ENCODE measurements around the gene KAZN.

The KAZN gene

DNA sequence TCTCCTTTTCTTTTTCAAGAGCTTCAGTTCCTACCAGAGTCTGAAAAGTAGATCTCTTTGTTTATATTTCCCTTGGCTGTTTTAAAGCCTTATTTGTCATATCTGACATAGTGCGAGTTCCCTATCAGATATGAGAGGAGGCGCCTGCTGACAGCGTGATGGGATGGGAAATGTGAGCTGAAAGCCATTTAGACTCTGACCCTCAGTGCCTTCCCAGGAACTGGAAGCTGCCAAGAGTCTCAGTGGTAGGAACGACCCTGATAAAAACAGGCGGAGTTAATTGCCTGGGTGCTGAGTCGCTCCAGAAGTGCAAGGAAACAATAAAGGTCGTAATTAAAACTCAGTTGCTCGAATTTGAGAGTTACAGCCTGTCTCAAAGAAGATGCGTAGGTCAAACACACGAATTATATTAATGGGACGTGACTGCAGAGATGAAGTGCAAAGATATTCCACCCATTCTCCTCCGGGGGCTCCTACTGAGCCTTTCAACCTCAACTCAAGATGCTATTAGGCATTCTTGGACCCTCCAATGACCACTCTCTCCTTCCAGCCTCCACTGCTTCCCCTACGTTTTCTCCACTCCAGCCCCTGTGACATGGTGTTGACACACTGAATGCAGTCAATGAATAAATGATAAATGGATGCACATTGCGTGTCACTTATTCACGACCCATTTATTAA is 84.6 kb downstream of the KAZN start:
- Histone ChIP-seq H3K9ac (ENCODE audit: low read depth in 1 of 2, low read length in 2 of 2) (no peak overlapping the region), H3K27ac (ENCODE audit: low read depth in 2 of 2, low read length in 2 of 2) (no peak overlapping the region), H3K4me1 (ENCODE audit: control insufficient read depth in 2 of 2, insufficient read depth in 2 of 2, low read length in 2 of 2) (no peaks in the 10 kb centered on the region), H3K36me3 (ENCODE audit: control insufficient read depth in 2 of 2, insufficient read depth in 2 of 2, low read length in 2 of 2) (no peaks in the 10 kb centered on the region), H3K9me3 (ENCODE audit: control insufficient read depth in 2 of 2, low read length in 2 of 2) (no peaks in the 10 kb centered on the region), H3K27me3 (ENCODE audit: control insufficient read depth in 2 of 2, insufficient read depth in 2 of 2, low read length in 2 of 2) (no peaks in the 10 kb centered on the region), H3K4me3 (ENCODE audit: low read length in 2 of 2) (no peak overlapping the region)

- Histone ChIP-seq H3K27ac (ENCODE audit: low read depth in 2 of 2, low read length in 2 of 2) (no peak overlapping the region), H3K9me3 (ENCODE audit: control insufficient read depth in 2 of 2, low read length in 2 of 2) (no peaks in the 10 kb centered on the region), H3K4me1 (ENCODE audit: control insufficient read depth in 2 of 2, insufficient read depth in 2 of 2, low read length in 2 of 2) (no peaks in the 10 kb centered on the region), H3K36me3 (ENCODE audit: control insufficient read depth in 2 of 2, insufficient read depth in 2 of 2, low read length in 2 of 2) (no peaks in the 10 kb centered on the region), H3K27me3 (ENCODE audit: control insufficient read depth in 2 of 2, insufficient read depth in 2 of 2, low read length in 2 of 2) (no peaks in the 10 kb centered on the region), H3K9ac (ENCODE audit: low read depth in 1 of 2, low read length in 2 of 2) (no peak overlapping the region), H3K4me3 (ENCODE audit: low read length in 2 of 2) (no peak overlapping the region)
Measured at GRCh38 chr1:14685078-14685477, 86.6 kb downstream of the KAZN start.

DNA sequence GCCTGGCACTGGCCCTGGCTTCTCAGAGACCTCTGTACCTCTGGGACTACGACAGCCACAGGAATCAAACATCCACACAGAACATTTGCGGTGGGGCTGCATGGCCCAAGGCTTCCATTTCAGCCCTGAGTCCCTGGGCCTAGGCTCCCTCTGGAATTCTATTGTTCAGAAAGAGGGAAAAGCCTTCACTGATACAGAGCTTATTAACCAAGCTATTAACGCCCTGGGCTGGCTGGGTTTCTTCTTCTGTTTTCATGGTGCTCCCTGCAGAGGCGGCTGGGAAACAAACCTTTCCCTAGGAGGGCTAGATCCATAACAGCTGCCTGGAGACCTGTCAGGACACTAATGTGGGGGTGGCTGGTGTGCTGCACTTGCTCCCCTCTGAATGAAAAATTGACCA is 88.2 kb downstream of the KAZN start:
- Histone ChIP-seq H3K27me3 (ENCODE audit: control insufficient read depth in 2 of 2, insufficient read depth in 2 of 2, low read length in 2 of 2) (no peaks in the 10 kb centered on the region), H3K9me3 (ENCODE audit: control insufficient read depth in 2 of 2, low read length in 2 of 2) (no peaks in the 10 kb centered on the region), H3K4me3 (ENCODE audit: low read length in 2 of 2) (no peak overlapping the region), H3K27ac (ENCODE audit: low read depth in 2 of 2, low read length in 2 of 2) (no peak overlapping the region), H3K4me1 (ENCODE audit: control insufficient read depth in 2 of 2, insufficient read depth in 2 of 2, low read length in 2 of 2) (no peaks in the 10 kb centered on the region), H3K36me3 (ENCODE audit: control insufficient read depth in 2 of 2, insufficient read depth in 2 of 2, low read length in 2 of 2) (no peaks in the 10 kb centered on the region), H3K9ac (ENCODE audit: low read depth in 1 of 2, low read length in 2 of 2) (no peak overlapping the region)

- Histone ChIP-seq H3K9ac (ENCODE audit: low read depth in 1 of 2, low read length in 2 of 2) (no peak overlapping the region), H3K27ac (ENCODE audit: low read depth in 2 of 2, low read length in 2 of 2) (no peak overlapping the region), H3K27me3 (ENCODE audit: control insufficient read depth in 2 of 2, insufficient read depth in 2 of 2, low read length in 2 of 2) (no peaks in the 10 kb centered on the region), H3K36me3 (ENCODE audit: control insufficient read depth in 2 of 2, insufficient read depth in 2 of 2, low read length in 2 of 2) (no peaks in the 10 kb centered on the region), H3K9me3 (ENCODE audit: control insufficient read depth in 2 of 2, low read length in 2 of 2) (no peaks in the 10 kb centered on the region), H3K4me3 (ENCODE audit: low read length in 2 of 2) (no peak overlapping the region), H3K4me1 (ENCODE audit: control insufficient read depth in 2 of 2, insufficient read depth in 2 of 2, low read length in 2 of 2) (no peaks in the 10 kb centered on the region)
Measured at GRCh38 chr1:14687147-14687546, 88.7 kb downstream of the KAZN start.

DNA sequence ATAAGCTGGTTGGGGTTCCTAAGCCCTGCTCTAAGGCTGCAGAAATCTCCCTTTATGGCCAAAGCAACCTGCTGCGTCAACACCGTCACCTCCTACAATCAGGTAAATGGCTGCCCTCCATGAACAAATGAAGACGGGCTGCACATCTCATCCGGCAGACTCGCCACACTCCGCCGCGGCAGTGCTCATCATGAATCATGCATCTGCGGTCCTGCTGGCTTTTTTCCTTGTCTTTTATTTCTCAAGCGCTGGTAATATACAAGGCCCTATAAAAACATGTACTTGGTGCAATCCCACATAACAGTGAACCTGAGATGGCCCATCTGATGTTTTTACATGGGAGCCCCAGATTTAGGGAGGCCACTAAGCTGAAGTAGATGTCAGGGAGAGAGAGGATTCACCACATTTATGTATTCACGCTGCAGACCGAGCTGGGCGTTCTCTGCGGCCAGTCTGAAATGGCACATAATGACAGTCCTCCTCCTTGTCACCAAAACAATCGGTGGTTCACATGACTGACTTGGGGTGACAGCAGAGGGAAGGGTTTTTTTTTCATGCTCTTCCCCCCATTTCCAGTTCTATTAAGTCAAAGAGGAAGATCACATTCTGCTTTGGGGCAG is 91.6 kb downstream of the KAZN start:
- Histone ChIP-seq H3K4me3 (ENCODE audit: low read length in 2 of 2) (no peak overlapping the region), H3K27me3 (ENCODE audit: control insufficient read depth in 2 of 2, insufficient read depth in 2 of 2, low read length in 2 of 2) (no peaks in the 10 kb centered on the region), H3K27ac (ENCODE audit: low read depth in 2 of 2, low read length in 2 of 2) (no peak overlapping the region), H3K9me3 (ENCODE audit: control insufficient read depth in 2 of 2, low read length in 2 of 2) (no peaks in the 10 kb centered on the region), H3K4me1 (ENCODE audit: control insufficient read depth in 2 of 2, insufficient read depth in 2 of 2, low read length in 2 of 2) (no peaks in the 10 kb centered on the region), H3K9ac (ENCODE audit: low read depth in 1 of 2, low read length in 2 of 2) (no peak overlapping the region), H3K36me3 (ENCODE audit: control insufficient read depth in 2 of 2, insufficient read depth in 2 of 2, low read length in 2 of 2) (no peaks in the 10 kb centered on the region)

DNA sequence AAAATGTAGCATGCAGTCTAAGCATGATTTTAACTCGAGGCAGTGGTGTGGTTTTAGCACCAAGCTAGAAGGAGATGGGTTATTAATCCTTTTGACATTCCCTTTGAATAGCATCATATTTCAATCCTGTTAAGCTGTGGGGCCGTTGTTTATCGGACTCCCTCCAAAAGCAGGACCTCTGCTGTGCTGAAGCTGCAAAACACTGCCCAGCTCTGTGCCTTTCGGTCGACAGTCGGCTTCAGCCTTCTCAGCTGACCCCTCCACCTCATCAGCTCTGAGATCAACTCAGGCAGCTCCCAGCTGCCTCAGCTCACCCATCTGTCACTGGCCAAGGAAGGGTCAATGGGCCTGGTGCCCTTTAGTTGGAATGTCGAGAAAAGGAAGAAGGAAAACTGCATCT is 95.5 kb downstream of the KAZN start:
- Histone ChIP-seq H3K9ac (ENCODE audit: low read depth in 1 of 2, low read length in 2 of 2) (no peak overlapping the region), H3K9me3 (ENCODE audit: control insufficient read depth in 2 of 2, low read length in 2 of 2) (no peaks in the 10 kb centered on the region), H3K27me3 (ENCODE audit: control insufficient read depth in 2 of 2, insufficient read depth in 2 of 2, low read length in 2 of 2) (no peaks in the 10 kb centered on the region), H3K4me3 (ENCODE audit: low read length in 2 of 2) (no peak overlapping the region), H3K36me3 (ENCODE audit: control insufficient read depth in 2 of 2, insufficient read depth in 2 of 2, low read length in 2 of 2) (no peaks in the 10 kb centered on the region), H3K27ac (ENCODE audit: low read depth in 2 of 2, low read length in 2 of 2) (no peak overlapping the region), H3K4me1 (ENCODE audit: control insufficient read depth in 2 of 2, insufficient read depth in 2 of 2, low read length in 2 of 2) (no peaks in the 10 kb centered on the region)

GRCh38 chr1:14694589-14694988 is 96.1 kb downstream of the KAZN start:
- Histone ChIP-seq H3K27ac (ENCODE audit: low read depth in 2 of 2, low read length in 2 of 2) (no peak overlapping the region), H3K9ac (ENCODE audit: low read depth in 1 of 2, low read length in 2 of 2) (no peak overlapping the region), H3K36me3 (ENCODE audit: control insufficient read depth in 2 of 2, insufficient read depth in 2 of 2, low read length in 2 of 2) (no peaks in the 10 kb centered on the region), H3K27me3 (ENCODE audit: control insufficient read depth in 2 of 2, insufficient read depth in 2 of 2, low read length in 2 of 2) (no peaks in the 10 kb centered on the region), H3K4me3 (ENCODE audit: low read length in 2 of 2) (no peak overlapping the region), H3K4me1 (ENCODE audit: control insufficient read depth in 2 of 2, insufficient read depth in 2 of 2, low read length in 2 of 2) (no peaks in the 10 kb centered on the region), H3K9me3 (ENCODE audit: control insufficient read depth in 2 of 2, low read length in 2 of 2) (no peaks in the 10 kb centered on the region)

GRCh38 chr1:14696761-14697160 is 98.3 kb downstream of the KAZN start:
- Histone ChIP-seq H3K9me3 (ENCODE audit: control insufficient read depth in 2 of 2, low read length in 2 of 2) (no peaks in the 10 kb centered on the region), H3K27me3 (ENCODE audit: control insufficient read depth in 2 of 2, insufficient read depth in 2 of 2, low read length in 2 of 2) (no peaks in the 10 kb centered on the region), H3K9ac (ENCODE audit: low read depth in 1 of 2, low read length in 2 of 2) (no peak overlapping the region), H3K4me1 (ENCODE audit: control insufficient read depth in 2 of 2, insufficient read depth in 2 of 2, low read length in 2 of 2) (peaks cover 0 to 3% of the 10 kb centered on the region in 2 donors), H3K36me3 (ENCODE audit: control insufficient read depth in 2 of 2, insufficient read depth in 2 of 2, low read length in 2 of 2) (no peaks in the 10 kb centered on the region), H3K27ac (ENCODE audit: low read depth in 2 of 2, low read length in 2 of 2) (no peak overlapping the region), H3K4me3 (ENCODE audit: low read length in 2 of 2) (no peak overlapping the region)

DNA sequence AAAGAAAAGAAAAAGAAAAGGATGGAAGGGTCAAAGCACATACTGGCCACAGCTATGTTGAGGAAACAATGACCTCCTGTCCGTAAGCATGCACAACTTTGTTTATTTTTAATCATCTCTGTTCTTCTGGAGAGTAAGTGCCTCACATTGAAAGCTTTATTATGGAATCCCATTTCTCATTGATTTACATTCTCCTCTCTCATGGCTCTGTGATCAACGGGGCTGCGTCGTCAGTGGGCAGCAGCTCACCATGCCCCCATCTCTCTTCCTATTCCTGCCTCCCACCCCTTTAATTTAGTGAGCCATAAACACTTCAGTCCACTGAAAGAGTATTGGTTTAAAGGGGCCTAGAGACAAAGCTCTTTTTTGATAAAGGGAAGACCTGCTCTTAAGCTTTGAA is 98.9 kb downstream of the KAZN start:
- Histone ChIP-seq H3K9ac (ENCODE audit: low read depth in 1 of 2, low read length in 2 of 2) (no peak overlapping the region), H3K27me3 (ENCODE audit: control insufficient read depth in 2 of 2, insufficient read depth in 2 of 2, low read length in 2 of 2) (no peaks in the 10 kb centered on the region), H3K27ac (ENCODE audit: low read depth in 2 of 2, low read length in 2 of 2) (no peak overlapping the region), H3K36me3 (ENCODE audit: control insufficient read depth in 2 of 2, insufficient read depth in 2 of 2, low read length in 2 of 2) (no peaks in the 10 kb centered on the region), H3K4me1 (ENCODE audit: control insufficient read depth in 2 of 2, insufficient read depth in 2 of 2, low read length in 2 of 2) (peaks cover 0 to 3% of the 10 kb centered on the region in 2 donors), H3K9me3 (ENCODE audit: control insufficient read depth in 2 of 2, low read length in 2 of 2) (no peaks in the 10 kb centered on the region), H3K4me3 (ENCODE audit: low read length in 2 of 2) (no peak overlapping the region)

DNA sequence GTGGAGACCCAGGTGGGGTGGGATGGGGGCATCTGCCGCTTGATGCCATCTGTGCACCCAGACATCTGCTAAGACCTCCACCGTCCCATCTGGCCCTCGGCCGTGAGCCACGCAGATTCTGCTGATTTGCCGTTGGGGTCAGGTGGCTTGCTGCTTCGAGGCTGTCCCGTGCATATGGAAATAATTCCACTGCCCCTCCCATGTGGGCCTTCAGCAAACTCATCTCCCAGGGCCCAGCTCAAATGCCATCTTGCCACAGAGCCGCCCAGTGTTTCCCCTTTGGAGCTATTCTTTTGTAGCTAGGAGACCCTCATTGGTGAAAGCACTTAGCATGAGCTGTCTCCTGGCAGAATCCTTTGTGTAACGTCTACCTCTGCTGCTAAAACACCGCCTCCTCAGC is 99.8 kb downstream of the KAZN start:
- Histone ChIP-seq H3K36me3 (ENCODE audit: control insufficient read depth in 2 of 2, insufficient read depth in 2 of 2, low read length in 2 of 2) (no peaks in the 10 kb centered on the region), H3K4me1 (ENCODE audit: control insufficient read depth in 2 of 2, insufficient read depth in 2 of 2, low read length in 2 of 2) (peaks cover 0 to 3% of the 10 kb centered on the region in 2 donors), H3K27ac (ENCODE audit: low read depth in 2 of 2, low read length in 2 of 2) (no peak overlapping the region), H3K27me3 (ENCODE audit: control insufficient read depth in 2 of 2, insufficient read depth in 2 of 2, low read length in 2 of 2) (no peaks in the 10 kb centered on the region), H3K9me3 (ENCODE audit: control insufficient read depth in 2 of 2, low read length in 2 of 2) (no peaks in the 10 kb centered on the region), H3K4me3 (ENCODE audit: low read length in 2 of 2) (no peak overlapping the region), H3K9ac (ENCODE audit: low read depth in 1 of 2, low read length in 2 of 2) (no peak overlapping the region)
